ENCODE results near the gene DLGAP4. TPM values are rescaled to one million over a fixed set of nuclear protein-coding genes. Genes with fewer than 3 reads are reported as not detected.
"Not testable (repeated sequence)": the region's sequence is repeated elsewhere in the genome, so short reads cannot be mapped to it uniquely, and the experiment has no call there.

The DLGAP4 gene
- total RNA-seq, 1 donor from 2014 or later = 46.3 TPM

DNA sequence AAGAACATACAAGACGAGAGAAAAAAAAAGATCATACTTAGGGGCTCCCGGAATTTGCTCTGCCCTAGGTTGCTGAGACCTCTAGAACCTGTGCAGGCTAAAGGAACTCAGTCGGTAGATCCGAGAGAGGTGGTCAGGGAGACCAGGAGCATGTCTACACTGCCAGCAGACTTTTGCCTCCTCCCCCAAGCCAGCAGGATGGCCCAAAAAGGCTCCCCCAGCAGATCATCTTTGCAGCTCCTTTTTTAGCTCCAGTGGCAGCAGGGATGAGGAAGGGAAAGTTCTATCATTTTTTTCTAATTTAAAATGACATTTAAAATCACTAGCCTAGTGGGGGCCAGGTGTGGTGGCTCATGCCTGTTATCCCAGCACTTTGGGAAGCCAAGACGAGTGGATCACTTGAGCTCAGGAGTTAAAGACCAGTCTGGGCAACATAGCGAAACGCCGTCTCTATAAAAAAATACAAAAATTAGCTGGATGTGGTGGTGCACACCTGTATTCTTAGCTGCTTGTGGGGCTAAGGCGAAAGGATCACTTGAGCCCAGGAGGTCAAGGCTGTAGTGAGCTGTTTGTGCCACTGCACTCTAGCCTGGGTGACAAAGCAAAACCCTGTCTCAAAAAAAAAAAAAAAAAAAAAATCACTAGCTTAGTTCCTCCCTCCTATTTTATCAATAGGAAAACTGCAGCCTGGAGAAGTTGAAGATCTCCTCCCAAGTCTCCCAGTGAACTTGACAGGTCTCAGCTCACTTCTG lies 165.9 kb downstream of the DLGAP4 start:
- intact Hi-C loops (cut with micrococcal nuclease) = no loop called here

DNA sequence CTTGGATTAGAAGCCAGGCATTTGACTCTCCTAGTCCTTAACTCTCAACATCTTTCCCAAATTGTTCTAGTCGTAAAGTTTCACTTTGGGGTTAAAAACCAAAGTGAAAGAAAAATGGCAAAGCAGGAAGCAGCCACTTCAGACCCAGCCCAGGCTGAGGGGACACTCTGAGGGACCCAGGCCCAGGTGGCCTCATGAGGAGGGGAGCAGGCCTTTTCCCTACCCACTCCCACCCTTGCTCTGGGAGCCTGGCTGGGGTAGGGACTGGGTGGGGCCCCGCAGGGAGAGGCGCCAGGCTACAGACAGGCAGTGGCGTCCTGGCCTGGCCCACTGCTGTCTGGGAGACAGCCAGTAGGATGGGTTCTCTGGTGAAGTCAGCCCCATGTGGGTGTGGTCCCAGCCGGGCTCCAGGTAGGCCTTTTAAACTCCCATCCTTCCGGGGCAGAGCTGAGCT lies 166.5 kb downstream of the DLGAP4 start:
- intact Hi-C loops (cut with micrococcal nuclease) = loop anchor here (1.0 kb wide), 1 partner anchor 7 kb away; no protein-coding TSS in a partner anchor

DNA sequence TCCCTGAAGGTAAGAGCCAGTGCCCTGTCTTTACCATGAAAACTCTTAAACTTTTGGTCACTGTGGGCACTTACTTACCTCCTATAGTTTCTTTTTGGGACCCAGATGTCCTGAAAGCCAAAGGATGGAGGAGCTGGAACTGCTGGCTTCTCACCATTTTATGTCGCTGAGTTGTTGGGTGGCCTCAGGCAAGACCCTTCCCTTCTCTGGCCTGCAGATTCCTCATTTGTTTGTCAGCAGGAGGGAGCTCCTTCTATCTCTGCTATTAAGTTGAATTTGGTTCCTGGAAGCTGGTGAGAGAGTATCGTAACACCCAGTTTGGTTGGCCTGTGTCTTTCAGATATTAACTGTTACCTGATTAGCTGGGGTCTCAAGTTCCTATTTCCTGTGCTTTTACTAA lies 167.0 kb downstream of the DLGAP4 start:
- intact Hi-C loops (cut with micrococcal nuclease) = loop anchor here (1.0 kb wide), 1 partner anchor 8 kb away; no protein-coding TSS in a partner anchor

DNA sequence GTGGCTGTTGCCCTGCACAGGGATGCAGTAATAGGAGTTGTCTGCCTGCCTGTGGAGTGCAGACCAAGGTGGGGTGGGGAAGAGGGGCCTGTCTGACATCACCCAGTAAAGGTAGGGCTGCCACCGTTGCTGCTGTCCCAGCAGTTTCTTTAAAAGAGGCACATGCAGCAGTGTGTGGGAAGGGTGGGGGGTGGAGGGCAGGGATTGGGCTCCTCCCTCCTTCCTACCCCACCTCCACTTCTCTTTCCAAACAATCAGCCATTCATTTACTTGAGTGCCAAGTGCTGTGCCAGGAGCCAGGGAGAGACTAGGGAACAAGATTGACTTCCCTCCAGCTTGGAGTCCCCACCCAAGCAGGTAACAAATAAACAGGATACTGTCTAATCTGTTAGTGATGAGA lies 168.4 kb downstream of the DLGAP4 start:
- intact Hi-C loops (cut with micrococcal nuclease) = no loop called here

DNA sequence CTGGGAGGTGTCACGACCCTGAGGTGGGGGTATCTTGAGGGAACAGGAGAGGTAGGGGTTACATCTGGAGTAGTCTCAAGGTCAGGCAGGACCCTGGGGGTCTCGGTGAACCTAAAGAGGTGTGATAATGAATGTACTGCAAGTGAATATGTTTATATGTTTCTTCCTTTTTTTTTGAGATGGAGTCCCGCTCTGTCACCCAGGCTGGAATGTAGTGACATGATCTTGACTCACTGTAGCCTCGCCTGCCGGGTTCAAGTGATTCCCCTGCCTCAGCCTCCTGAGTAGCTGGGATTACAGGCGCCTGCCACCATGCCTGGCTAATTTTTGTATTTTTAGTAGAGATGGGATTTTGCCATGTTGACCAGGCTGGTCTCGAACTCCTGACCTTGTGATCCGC lies 168.9 kb downstream of the DLGAP4 start:
- intact Hi-C loops (cut with micrococcal nuclease) = not testable (repeated sequence)

DNA sequence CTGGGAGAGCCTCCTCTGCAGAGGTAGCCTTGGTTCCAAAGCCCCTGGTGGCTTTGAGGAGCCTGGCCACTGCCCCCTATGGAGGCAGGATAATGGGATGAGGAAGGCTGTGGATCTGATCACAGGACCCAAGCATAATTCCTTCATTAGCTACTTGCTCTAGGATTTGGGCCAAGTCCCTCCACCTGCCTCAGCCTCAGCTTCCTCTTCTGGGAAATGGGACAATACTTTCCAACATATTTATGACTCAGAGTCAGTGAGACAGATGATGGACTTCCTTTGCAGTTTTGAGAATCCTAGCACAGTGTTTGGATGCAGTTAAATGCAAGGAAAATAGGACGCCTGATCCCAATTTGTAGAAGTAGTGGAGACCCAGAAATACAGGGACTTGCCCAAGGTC lies 171.3 kb downstream of the DLGAP4 start:
- intact Hi-C loops (cut with micrococcal nuclease) = no loop called here

DNA sequence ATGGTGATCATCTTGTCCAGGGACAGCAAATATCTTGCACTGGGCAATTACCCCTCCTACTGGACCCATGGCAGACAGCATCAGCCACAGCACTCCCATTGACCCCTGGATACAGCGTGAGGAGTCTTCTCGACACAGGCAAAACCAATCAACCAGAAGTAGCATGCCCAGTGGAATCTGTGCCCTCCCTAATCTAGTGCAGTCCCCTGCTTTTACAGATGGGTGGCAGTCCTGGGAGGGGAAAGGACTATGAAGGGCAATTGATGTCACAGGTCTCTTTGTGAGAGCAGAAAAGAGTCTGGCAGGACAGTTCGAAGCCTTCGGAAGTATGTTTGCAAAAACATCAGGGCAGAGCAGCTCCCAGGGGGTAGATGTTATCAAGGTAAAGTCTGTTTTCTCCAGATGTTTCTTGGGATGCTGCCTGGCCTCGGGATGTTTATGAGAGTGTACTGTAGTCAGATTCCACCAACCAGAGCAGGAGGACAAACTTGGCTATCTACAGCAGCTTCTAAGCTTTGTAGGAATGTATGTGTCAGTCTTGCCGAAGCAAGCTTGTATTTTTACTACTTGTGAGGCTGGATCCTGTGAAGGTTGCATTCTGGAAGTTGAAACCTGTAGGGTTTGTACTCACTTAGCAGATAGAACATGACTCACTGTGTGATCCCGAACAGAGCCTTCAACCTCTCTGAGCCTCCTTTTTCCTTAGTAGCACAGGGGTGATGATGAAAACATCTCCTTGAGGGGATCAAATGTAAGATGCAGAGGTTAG lies 172.2 kb downstream of the DLGAP4 start:
- intact Hi-C loops (cut with micrococcal nuclease) = no loop called here

DNA sequence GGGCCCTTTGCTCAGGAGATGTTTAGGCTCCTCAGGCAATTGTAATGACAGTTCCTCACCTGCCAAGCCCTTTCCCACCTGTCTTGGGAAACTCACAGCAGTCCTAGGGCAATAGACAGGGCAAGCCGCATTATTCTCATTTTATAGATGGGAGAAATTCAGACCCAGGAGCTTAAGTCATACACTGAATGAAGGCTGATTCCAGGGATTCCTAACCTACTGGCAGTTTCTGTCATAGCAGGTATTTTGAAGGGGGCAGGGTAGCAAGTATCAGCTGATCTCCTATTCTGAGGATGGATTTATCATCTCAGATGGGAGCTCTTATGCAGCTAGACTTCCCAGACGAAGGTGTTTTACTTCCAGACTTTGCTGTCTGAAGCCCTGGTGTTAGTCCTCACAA lies 173.8 kb downstream of the DLGAP4 start:
- intact Hi-C loops (cut with micrococcal nuclease) = no loop called here

DNA sequence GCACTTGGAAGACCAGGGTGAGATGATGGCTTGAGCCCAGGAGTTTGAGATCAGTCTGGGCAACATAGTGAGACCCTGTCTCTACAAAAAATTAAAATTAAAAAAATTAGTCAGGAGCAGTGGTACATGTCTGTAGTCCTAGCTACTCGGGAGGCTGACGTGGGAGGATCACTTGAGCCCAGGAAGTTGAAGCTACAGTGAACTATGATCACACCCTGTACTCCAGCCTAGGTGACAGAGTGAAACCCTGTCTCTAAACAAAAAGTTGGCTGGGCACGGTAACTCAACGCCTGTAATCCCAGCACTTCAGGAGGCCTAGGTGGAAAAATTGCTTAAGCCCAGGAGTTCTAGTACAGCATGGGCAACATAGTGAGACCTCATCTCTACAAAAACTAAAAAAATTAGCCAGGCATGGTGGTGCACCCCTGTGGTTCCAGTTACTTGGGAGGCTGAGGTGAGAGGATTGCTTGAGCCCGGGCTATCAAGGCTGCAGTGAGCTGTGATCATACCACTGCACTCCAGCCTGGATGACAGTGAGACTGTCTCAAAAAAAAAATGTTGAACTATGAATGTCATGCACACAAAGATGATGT lies 174.4 kb downstream of the DLGAP4 start:
- intact Hi-C loops (cut with micrococcal nuclease) = no loop called here

DNA sequence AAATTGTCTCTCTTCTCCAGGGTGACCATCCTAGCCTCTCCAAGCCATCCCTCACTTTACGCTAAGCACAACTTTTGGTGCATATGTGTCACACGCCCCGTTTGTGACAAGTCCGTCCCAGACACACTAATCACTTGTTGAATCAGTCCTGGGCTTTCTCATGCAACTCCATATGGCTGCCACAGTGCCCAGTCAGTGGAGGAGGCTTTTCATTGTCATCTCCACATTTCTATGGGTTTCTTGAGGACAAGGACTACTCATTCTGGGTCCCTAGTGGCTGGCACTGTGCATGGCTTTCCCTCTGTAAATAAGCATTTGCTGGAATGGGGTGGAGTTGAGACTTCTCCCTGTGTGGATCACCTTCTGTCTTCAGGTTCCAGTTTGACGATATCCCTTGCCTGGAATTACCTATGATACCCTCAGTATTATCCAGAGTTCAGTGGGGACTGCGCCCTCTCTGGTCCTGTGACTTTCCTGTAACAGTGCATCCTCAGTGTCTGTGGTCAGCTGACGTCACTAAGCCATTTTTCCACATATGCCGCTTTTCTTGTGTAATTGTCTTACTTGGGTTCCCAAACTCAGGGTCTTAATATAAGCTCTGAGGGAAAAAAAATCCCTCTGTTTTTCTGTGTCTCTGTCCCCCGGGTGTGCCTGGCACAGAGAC lies 175.4 kb downstream of the DLGAP4 start:
- intact Hi-C loops (cut with micrococcal nuclease) = no loop called here

DNA sequence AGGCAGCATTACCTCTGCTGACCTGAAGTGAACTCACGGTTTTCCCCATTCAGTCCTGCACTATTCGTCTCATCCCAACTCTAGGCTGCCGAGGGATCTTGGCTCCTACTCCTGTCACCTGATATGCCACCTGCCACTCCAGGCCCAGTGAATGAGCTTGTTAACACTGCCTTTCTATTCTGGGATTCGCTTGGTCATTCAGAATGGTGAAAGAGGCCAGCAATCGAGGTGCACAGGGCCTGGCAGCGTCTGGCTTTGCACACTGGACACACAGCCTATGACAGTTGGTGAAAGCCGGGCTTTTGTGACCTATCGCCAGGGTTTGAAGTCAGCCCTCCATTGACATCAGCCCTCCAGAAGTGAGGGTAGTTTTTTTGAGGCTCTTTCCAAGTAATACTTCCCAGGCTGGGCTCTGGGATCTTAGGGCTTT lies 175.9 kb downstream of the DLGAP4 start:
- intact Hi-C loops (cut with micrococcal nuclease) = no loop called here

DNA sequence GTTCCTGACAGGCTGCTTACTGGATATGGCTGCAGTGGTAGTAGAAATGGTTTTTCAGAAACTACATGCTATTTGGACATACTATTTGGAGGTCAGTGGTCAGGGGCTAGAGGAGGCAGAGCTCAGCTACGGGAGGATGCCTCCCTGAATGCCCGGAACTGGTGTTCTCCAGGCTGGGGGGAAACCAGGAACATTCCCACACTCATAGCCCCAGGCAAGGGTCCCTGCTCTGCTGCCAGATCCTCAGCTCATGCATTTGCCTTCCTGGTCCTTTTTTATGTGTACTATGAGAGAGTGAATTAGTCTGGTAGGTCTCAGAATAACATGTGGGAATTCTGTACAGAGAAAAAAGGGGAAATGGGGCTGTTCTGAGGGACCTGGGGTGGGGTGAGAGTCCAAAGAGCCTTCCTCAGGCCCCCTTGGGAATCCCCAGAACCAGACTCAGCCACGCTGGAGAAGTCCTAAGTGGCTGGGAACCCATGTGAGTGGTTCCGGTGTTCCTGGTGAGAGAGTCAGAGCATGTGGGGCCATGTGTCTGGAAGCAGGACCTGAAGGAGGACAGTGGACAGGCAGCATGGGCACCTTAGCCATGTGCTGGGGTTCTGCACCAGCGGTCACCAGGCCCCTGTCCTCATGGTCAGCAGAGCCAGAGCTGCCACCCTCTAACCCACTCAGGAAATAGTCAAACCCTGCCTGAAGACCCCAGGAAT lies 177.2 kb downstream of the DLGAP4 start:
- intact Hi-C loops (cut with micrococcal nuclease) = no loop called here

DNA sequence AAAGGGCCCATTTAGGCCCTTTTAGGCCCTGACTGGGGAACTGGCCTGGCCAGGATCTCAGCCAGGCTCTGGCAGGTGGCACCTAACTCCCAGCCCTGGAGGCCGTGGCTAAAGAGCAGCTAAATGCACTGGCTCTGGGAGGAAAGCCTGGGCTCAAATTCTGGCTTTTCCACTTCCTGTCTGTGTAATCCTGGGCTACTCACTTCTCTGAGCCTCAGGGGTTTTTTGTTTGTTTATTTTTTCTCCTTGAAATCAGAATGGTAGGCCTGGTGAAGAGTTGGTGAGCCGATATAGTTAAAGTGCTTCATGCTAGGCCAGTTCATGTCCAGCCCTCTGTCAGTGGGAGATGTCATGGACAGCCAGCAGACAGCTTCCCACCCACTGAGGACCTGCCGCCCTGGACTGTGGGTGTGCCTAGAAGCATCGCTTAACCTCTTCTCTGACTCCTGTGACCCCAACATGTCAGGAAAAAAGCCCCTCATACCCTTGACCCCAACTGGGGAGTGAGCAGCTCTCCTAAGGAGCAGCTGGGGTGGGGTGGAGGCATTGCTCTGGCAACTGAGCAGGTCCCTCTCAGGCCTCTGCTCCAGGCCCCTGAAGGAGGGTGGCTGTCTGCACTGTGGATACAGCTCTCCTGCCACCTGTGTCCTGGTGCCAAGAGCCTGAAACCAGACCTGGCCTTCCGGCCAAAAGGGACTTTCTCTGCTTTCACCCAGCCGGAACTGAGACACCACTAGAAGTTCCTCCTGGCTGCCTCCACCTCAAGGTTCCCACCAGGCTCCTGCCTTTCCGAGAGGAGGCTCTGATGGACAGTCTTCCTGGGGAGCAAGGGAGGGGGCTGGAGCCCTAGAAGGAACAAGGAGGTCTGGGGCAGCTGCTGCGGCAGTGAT lies 178.0 kb downstream of the DLGAP4 start:
- intact Hi-C loops (cut with micrococcal nuclease) = no loop called here

DNA sequence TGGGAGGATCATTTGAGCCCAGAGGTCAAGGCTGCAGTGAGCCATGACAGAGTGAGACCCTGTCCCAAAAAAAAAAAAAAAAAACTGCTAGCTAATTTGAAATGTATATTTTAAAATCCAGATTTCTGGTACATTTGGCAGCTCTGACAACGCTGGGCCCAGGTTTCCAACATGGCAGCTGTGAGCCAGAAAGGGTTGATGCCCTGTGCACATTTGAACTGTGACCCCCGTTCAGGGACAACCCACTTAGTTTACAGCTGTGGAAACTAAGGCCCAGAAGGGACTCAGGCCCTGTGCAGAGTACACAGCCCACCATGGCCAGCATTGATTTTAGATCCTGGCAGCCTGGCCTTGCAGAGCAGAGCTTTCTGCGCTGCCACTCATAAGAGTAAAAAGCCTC lies 179.1 kb downstream of the DLGAP4 start:
- intact Hi-C loops (cut with micrococcal nuclease) = no loop called here

DNA sequence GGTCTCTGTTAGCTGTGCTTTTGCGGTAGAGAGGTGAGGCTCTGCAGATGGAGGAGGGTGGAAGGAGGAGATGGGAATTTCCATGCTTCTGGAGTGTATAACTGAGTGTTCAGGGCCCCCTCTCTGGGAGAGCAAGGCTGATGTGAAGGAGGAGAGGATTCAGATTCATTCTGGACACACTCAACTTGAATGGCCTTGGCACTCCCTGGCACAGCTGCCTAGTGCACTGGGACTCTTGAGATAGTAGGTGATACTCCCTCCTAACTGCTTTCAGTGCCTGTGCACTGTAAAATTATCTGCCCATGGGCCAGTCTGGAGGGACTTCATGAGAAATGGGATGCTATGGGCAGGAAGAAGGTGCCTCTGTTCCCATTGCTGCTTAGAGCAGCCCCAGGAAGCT lies 180.9 kb downstream of the DLGAP4 start:
- intact Hi-C loops (cut with micrococcal nuclease) = no loop called here

DNA sequence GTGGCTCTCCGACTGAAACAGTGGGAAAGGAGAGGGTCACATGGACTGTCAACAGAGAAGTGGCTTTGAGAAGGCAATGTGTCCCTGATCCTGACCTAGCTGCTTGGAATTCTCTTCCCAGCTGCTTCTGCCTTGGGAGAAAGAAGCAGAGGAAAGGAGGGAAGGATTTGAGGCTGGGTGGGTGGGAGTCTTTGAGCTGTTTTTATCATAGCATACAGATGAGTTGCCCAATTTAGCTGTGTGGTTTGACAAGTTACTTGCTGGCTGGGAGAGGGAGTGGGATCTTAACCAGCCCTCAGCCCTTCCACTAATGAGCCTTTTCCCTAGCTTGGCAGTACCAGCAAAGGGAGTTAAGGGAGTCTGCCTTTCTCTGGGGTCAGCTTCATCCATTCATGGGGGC lies 184.1 kb downstream of the DLGAP4 start:
- intact Hi-C loops (cut with micrococcal nuclease) = no loop called here

DNA sequence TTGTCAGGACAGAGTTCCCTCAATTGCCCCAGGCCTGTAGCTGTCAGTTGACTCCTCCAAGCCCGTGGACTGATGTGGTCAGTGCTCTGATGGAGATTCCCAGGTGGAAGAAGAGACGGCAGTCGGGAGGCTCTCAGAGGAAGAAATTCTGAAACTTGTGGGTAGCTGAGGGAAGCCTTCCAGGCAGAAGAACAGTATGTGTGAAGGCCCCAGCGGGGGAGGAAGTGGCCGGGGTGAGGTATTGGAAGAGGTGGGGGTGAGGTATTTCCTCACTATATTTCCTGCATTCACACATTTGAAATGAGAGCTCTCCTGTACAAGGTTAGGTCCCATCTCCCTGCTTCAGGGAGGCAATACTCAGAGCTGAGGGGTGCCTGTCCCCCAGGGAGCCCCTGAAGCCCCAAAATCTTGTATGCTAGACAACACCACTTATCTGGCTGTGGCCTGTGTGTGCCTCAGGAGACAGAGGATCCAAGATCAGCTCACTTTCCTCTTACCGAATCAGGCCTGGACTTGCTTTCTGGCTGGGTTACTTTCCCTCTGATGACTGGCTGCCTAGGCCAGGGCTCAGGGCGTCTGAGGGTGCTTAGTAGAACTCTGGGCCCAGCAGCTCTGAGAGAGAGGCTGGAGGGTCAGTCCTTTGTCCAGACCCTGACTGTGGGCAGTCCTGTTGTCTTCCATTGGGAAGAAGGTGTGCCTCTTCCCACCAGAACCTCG lies 185.9 kb downstream of the DLGAP4 start:
- intact Hi-C loops (cut with micrococcal nuclease) = loop anchor here (1.0 to 2.0 kb wide), 2 partner anchors 27 to 289 kb away; no protein-coding TSS in a partner anchor

DNA sequence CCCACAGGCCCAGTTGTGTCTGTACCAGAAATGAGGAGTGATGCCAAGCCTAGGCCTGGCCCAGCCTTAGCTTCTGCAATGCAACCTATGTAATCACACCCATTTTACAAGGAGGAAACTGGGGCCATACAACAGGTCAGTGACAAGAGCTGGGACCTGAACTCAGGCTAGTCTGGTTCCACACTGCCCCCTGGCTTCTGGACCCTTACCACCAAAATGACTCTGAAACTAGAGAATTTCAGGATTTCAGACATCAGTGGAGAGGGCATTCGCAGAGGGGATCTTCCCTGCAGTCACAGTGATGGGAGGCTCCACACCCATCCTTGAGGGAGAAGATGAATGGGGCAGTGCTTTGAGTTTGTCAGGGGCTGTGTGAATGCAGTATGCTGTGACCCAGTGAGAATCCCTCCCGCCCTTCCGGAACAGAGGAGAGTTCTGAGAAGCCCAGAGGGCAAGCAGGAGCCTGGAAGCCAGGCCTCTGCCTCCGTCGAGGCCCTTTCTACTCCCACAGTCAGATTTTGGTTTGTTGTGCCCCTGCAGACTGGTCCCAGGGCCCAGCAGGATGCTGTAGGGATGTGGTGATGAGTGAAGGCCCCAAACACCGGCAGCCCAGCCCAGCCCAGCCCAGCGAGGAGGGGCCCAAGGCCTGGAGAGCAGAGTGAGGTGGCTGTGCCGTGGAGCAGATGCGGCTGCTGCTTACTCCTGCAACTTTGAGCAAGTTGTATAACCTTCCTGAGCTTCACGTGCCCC lies 187.1 kb downstream of the DLGAP4 start:
- intact Hi-C loops (cut with micrococcal nuclease) = loop anchor here (2.0 kb wide), 1 partner anchor 290 kb away; no protein-coding TSS in a partner anchor

DNA sequence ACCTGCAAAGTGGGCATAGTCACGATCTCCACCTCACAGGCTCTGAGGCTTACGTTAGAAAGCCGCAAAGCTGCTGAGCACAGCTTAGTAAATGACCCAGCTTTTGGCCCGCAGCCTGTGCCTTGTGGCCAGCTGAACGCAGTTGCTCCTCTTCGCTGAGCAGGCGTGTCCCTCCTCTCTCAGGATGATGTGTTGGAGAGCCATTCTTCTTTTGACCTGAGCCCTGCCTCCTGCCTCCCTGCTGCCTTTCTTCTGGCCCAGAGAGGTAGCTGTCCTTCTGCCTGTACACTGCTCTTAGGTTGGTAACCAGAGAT lies 187.6 kb downstream of the DLGAP4 start:
- intact Hi-C loops (cut with micrococcal nuclease) = loop anchor here (2.0 kb wide), 1 partner anchor 291 kb away; no protein-coding TSS in a partner anchor
